CD8-positive, alpha-beta memory T cell (primary cell): Measurements from ENCODE around the gene PCNX1. TPM values are rescaled to one million over a fixed set of nuclear protein-coding genes. Genes with fewer than 3 reads are reported as not detected.

Experiments
- CTCF ChIA-PET: fragments of 350-600 bp; sonication (Branson Sonifier 250); formaldehyde crosslinking; loops from one replicate; lab custom pipeline; 2021; ENCODE audit warnings: antibody characterized with exemption; lab: Charles Lee
- POLR2A ChIA-PET: fragments of 350-600 bp; sonication (Branson Sonifier 250); formaldehyde crosslinking; loops from one replicate; lab custom pipeline; 2021; ENCODE audit warnings: antibody characterized with exemption; lab: Charles Lee
- DNase-seq, 5 donors: peaks; one replicate each; pipeline versions ENCODE4 v3.0.0 to v3.0.0-alpha.2; 2020 to 2022; ENCODE audit warnings: mixed read lengths in 1 of 5
- H3K27ac ChIP-seq: one replicate; pipeline ENCODE4 v1.7.0; 2013; ENCODE audit warnings: low read depth, mild to moderate bottlenecking, low read length, moderate library complexity
- H3K27me3 ChIP-seq: 2 replicates; pipeline ENCODE4 v1.7.0; 2013; ENCODE audit warnings: low read length, mild to moderate bottlenecking; ENCODE audit not compliant: insufficient read depth, poor library complexity, severe bottlenecking
- H3K36me3 ChIP-seq: 2 replicates; pipeline ENCODE4 v1.7.0; 2013; ENCODE audit warnings: mild to moderate bottlenecking, low read length, moderate library complexity; ENCODE audit not compliant: insufficient read depth
- H3K4me1 ChIP-seq: 2 replicates; pipeline ENCODE4 v1.7.0; 2013; ENCODE audit warnings: mild to moderate bottlenecking, low read length, moderate library complexity; ENCODE audit not compliant: insufficient read depth
- H3K4me3 ChIP-seq: 2 replicates; pipeline ENCODE4 v1.7.0; 2013; ENCODE audit warnings: mild to moderate bottlenecking, low read length
- H3K9me3 ChIP-seq: 2 replicates; pipeline ENCODE4 v1.7.0; 2013; ENCODE audit warnings: mild to moderate bottlenecking, low read length
- H3K27ac Mint-ChIP-seq, 8 donors: one replicate each; pipeline ENCODE4 v1.8.0; 2020 to 2021; ENCODE audit warnings: mixed read lengths in 8 of 8, mild to moderate bottlenecking in 6 of 8, inconsistent platforms in 3 of 8, moderate library complexity in 3 of 8
- H3K27me3 Mint-ChIP-seq, 2 donors: one replicate each; pipeline ENCODE4 v1.8.0; 2020 to 2021; ENCODE audit warnings: mixed read lengths in 2 of 2, mild to moderate bottlenecking in 1 of 2, moderate library complexity in 1 of 2
- H3K36me3 Mint-ChIP-seq, 3 donors: one replicate each; pipeline ENCODE4 v1.8.0; 2020 to 2021; ENCODE audit warnings: mixed read lengths in 3 of 3, inconsistent platforms in 1 of 3, mild to moderate bottlenecking in 1 of 3
- H3K4me1 Mint-ChIP-seq, 3 donors: one replicate each; pipeline ENCODE4 v1.8.0; 2020 to 2021; ENCODE audit warnings: mixed read lengths in 3 of 3, inconsistent platforms in 1 of 3, mild to moderate bottlenecking in 1 of 3
- H3K4me3 Mint-ChIP-seq, 7 donors: one replicate each; pipeline ENCODE4 v1.8.0; 2020 to 2021; ENCODE audit warnings: mixed read lengths in 7 of 7, mild to moderate bottlenecking in 6 of 7, moderate library complexity in 4 of 7, inconsistent platforms in 2 of 7
- H3K9me3 Mint-ChIP-seq, 5 donors: one replicate each; pipeline ENCODE4 v1.8.0; 2020 to 2022; ENCODE audit warnings: mixed read lengths in 5 of 5, mild to moderate bottlenecking in 3 of 5, moderate library complexity in 2 of 5, inconsistent platforms in 1 of 5
- polyA plus RNA-seq: library from polyadenylated mRNA; unstranded; fragments of 300-500 nt; fragmentation: Illumina TruSeq; gene quantifications from one replicate; pipeline ENCODE4 v1.2.3, GENCODE V29; 2021
- total RNA-seq, 2 experiments: library from RNA; stranded (reverse); gene quantifications; one replicate each; pipeline ENCODE4 v1.2.3, GENCODE V29; 2021

Gene PCNX1
- total and polyA plus RNA-seq, 3 experiments from 2014 or later, result 13.4 to 46.2 (median 37.4) TPM

GRCh38 chr14:70962935-70963334, 55.7 kb downstream of the PCNX1 start:
- no peaks in the 10 kb centered on the region for H3K36me3 ChIP-seq
- no peak overlapping the region for H3K4me3 ChIP-seq
- H3K9me3 Mint-ChIP-seq, result no peaks in the 10 kb centered on the region
- H3K27ac Mint-ChIP-seq, result peak overlapping the region in 6 of 8 donors; percentile 2 to 89 (median 50)
- H3K4me3 Mint-ChIP-seq, result no peak overlapping the region
- H3K4me1 ChIP-seq, result peaks cover 22% of the 10 kb centered on the region
- no peak for DNase-seq
- no peaks in the 10 kb centered on the region for H3K27me3 ChIP-seq
- no peak overlapping the region for H3K27ac ChIP-seq
- ChIA-PET POLR2A (no interaction called here), CTCF (no interaction called here)
- peaks cover 49 to 75% (median 66%) of the 10 kb centered on the region in 3 donors for H3K4me1 Mint-ChIP-seq
- peaks cover 0 to 54% (median 15%) of the 10 kb centered on the region in 3 donors for H3K36me3 Mint-ChIP-seq
- no peaks in the 10 kb centered on the region for H3K27me3 Mint-ChIP-seq
- H3K9me3 ChIP-seq, result no peaks in the 10 kb centered on the region

- ChIA-PET CTCF (interaction anchor here (1.3 to 1.8 kb wide), 2 partner anchors 8 to 146 kb away, joined by 4 to 7 read pairs; no protein-coding TSS in a partner anchor), POLR2A (no interaction called here)
- Histone ChIP-seq H3K4me1 (peaks cover 29% of the 10 kb centered on the region), H3K36me3 (no peaks in the 10 kb centered on the region), H3K4me3 (no peak overlapping the region), H3K27me3 (no peaks in the 10 kb centered on the region), H3K27ac (no peak overlapping the region), H3K9me3 (no peaks in the 10 kb centered on the region)
- Mint-ChIP-seq H3K4me3 (no peak overlapping the region), H3K27ac (peak overlapping the region in 5 of 8 donors; percentile 19 to 69 (median 34)), H3K4me1 (peaks cover 53 to 84% (median 77%) of the 10 kb centered on the region in 3 donors), H3K36me3 (peaks cover 0 to 62% (median 19%) of the 10 kb centered on the region in 3 donors), H3K27me3 (no peaks in the 10 kb centered on the region), H3K9me3 (no peaks in the 10 kb centered on the region)
- no peak for DNase-seq
Observed at GRCh38 chr14:70964492-70964891, 57.2 kb downstream of the PCNX1 start.

- no peak overlapping the region for H3K4me3 Mint-ChIP-seq
- H3K27ac ChIP-seq, result no peak overlapping the region
- POLR2A ChIA-PET, result no interaction called here
- no peak overlapping the region for H3K4me3 ChIP-seq
- H3K27ac Mint-ChIP-seq, result peak overlapping the region; percentile 5 to 94 (median 39)
- CTCF ChIA-PET, result interaction anchor here (1.0 to 3.4 kb wide), 6 partner anchors 25 to 318 kb away, joined by 3 to 23 read pairs (median 4); partner anchors contain the start of gene PCNX1
- DNase-seq, result no peak
- peaks cover 0 to 55% (median 9%) of the 10 kb centered on the region in 3 donors for H3K36me3 Mint-ChIP-seq
- no peaks in the 10 kb centered on the region for H3K27me3 ChIP-seq
- peaks cover 38% of the 10 kb centered on the region for H3K4me1 ChIP-seq
- peaks cover 45 to 71% (median 57%) of the 10 kb centered on the region in 3 donors for H3K4me1 Mint-ChIP-seq
- H3K36me3 ChIP-seq, result no peaks in the 10 kb centered on the region
- no peaks in the 10 kb centered on the region for H3K9me3 Mint-ChIP-seq
- H3K9me3 ChIP-seq, result no peaks in the 10 kb centered on the region
- no peaks in the 10 kb centered on the region for H3K27me3 Mint-ChIP-seq
Observed at GRCh38 chr14:70971560-70971959, 64.3 kb downstream of the PCNX1 start.

GRCh38 chr14:70972107-70972976, 65.1 kb downstream of the PCNX1 start:
- peak; percentile 64 to 86 (median 77) for DNase-seq
- Histone ChIP-seq H3K4me3 (no peak overlapping the region), H3K27me3 (no peaks in the 10 kb centered on the region), H3K36me3 (peaks cover 5% of the 10 kb centered on the region), H3K9me3 (no peaks in the 10 kb centered on the region), H3K4me1 (peaks cover 34% of the 10 kb centered on the region), H3K27ac (no peak overlapping the region)
- H3K27me3 Mint-ChIP-seq, result no peaks in the 10 kb centered on the region
- peaks cover 45 to 71% (median 56%) of the 10 kb centered on the region in 3 donors for H3K4me1 Mint-ChIP-seq
- no peaks in the 10 kb centered on the region for H3K9me3 Mint-ChIP-seq
- peak overlapping the region; percentile 5 to 94 (median 44) for H3K27ac Mint-ChIP-seq
- ChIA-PET CTCF (interaction anchor here (0.8 to 3.4 kb wide), 15 partner anchors 9 to 319 kb away, joined by 3 to 23 read pairs (median 4); partner anchors contain the start of gene PCNX1), POLR2A (interaction anchor here (1.0 kb wide), 1 partner anchor 65 kb away, joined by 3 read pairs; the partner anchor contains the start of gene PCNX1)
- no peak overlapping the region for H3K4me3 Mint-ChIP-seq
- H3K36me3 Mint-ChIP-seq, result peaks cover 2 to 61% (median 15%) of the 10 kb centered on the region in 3 donors

GRCh38 chr14:70976591-70976990, 69.3 kb downstream of the PCNX1 start:
- POLR2A ChIA-PET, result no interaction called here
- CTCF ChIA-PET, result interaction anchor here (1.0 to 5.0 kb wide), 6 partner anchors 33 to 159 kb away, joined by 3 to 35 read pairs (median 4); partner anchors contain the start of gene PCNX1
- Histone ChIP-seq H3K9me3 (no peaks in the 10 kb centered on the region), H3K4me3 (no peak overlapping the region), H3K4me1 (peaks cover 39% of the 10 kb centered on the region), H3K27me3 (no peaks in the 10 kb centered on the region), H3K36me3 (peaks cover 17% of the 10 kb centered on the region), H3K27ac (no peak overlapping the region)
- Mint-ChIP-seq H3K36me3 (peaks cover 9 to 52% (median 22%) of the 10 kb centered on the region in 3 donors), H3K27me3 (no peaks in the 10 kb centered on the region), H3K27ac (peak overlapping the region in 4 of 8 donors; percentile 7 to 89 (median 76)), H3K4me1 (peaks cover 61 to 81% (median 72%) of the 10 kb centered on the region in 3 donors), H3K9me3 (no peaks in the 10 kb centered on the region), H3K4me3 (no peak overlapping the region)
- no peak for DNase-seq

GRCh38 chr14:70981000-70981952, 74.0 kb downstream of the PCNX1 start:
- H3K4me3 Mint-ChIP-seq, result peak overlapping the region; percentile 27 to 79 (median 66)
- ChIA-PET CTCF (interaction anchor here (1.2 to 2.0 kb wide), 4 partner anchors 9 to 164 kb away, joined by 4 to 9 read pairs (median 5); partner anchors contain the start of gene PCNX1), POLR2A (interaction anchor here (0.6 kb wide), 1 partner anchor 56 kb away, joined by 4 read pairs; no protein-coding TSS in a partner anchor)
- no peaks in the 10 kb centered on the region for H3K27me3 Mint-ChIP-seq
- peaks cover 43% of the 10 kb centered on the region for H3K4me1 ChIP-seq
- peaks cover 59 to 82% (median 76%) of the 10 kb centered on the region in 3 donors for H3K4me1 Mint-ChIP-seq
- H3K27ac ChIP-seq, result peak overlapping the region; percentile 33
- no peak for DNase-seq
- no peaks in the 10 kb centered on the region for H3K9me3 ChIP-seq
- peaks cover 17% of the 10 kb centered on the region for H3K36me3 ChIP-seq
- H3K27me3 ChIP-seq, result no peaks in the 10 kb centered on the region
- H3K4me3 ChIP-seq, result peak overlapping the region; percentile 2
- H3K36me3 Mint-ChIP-seq, result peaks cover 12 to 36% (median 18%) of the 10 kb centered on the region in 3 donors
- H3K27ac Mint-ChIP-seq, result peak overlapping the region; percentile 60 to 96 (median 84)
- H3K9me3 Mint-ChIP-seq, result no peaks in the 10 kb centered on the region

- CTCF ChIA-PET, result interaction anchor here (0.9 to 2.0 kb wide), 4 partner anchors 10 to 165 kb away, joined by 3 to 9 read pairs (median 5); partner anchors contain the start of gene PCNX1
- H3K27ac ChIP-seq, result peak overlapping the region; percentile 12
- peaks cover 58 to 83% (median 79%) of the 10 kb centered on the region in 3 donors for H3K4me1 Mint-ChIP-seq
Observed at GRCh38 chr14:70982200-70982599, 74.9 kb downstream of the PCNX1 start.

More at GRCh38 chr14:70982200-70982599, 74.9 kb downstream of the PCNX1 start:
- POLR2A ChIA-PET, result no interaction called here
- Mint-ChIP-seq H3K27ac (peak overlapping the region; percentile 12 to 96 (median 75)), H3K27me3 (no peaks in the 10 kb centered on the region), H3K36me3 (peaks cover 11 to 28% (median 14%) of the 10 kb centered on the region in 3 donors), H3K9me3 (no peaks in the 10 kb centered on the region), H3K4me3 (peak overlapping the region; percentile 49 to 79 (median 66))
- Histone ChIP-seq H3K36me3 (peaks cover 14% of the 10 kb centered on the region), H3K4me3 (no peak overlapping the region), H3K27me3 (no peaks in the 10 kb centered on the region), H3K4me1 (peaks cover 46% of the 10 kb centered on the region), H3K9me3 (no peaks in the 10 kb centered on the region)
- DNase-seq, result no peak
